ENCODE data around the gene KCTD19.

The KCTD19 gene

GRCh38 chr16:67312719-67313118 is 13.8 kb downstream of the KCTD19 start:
- DNase-seq, result no peak

DNA sequence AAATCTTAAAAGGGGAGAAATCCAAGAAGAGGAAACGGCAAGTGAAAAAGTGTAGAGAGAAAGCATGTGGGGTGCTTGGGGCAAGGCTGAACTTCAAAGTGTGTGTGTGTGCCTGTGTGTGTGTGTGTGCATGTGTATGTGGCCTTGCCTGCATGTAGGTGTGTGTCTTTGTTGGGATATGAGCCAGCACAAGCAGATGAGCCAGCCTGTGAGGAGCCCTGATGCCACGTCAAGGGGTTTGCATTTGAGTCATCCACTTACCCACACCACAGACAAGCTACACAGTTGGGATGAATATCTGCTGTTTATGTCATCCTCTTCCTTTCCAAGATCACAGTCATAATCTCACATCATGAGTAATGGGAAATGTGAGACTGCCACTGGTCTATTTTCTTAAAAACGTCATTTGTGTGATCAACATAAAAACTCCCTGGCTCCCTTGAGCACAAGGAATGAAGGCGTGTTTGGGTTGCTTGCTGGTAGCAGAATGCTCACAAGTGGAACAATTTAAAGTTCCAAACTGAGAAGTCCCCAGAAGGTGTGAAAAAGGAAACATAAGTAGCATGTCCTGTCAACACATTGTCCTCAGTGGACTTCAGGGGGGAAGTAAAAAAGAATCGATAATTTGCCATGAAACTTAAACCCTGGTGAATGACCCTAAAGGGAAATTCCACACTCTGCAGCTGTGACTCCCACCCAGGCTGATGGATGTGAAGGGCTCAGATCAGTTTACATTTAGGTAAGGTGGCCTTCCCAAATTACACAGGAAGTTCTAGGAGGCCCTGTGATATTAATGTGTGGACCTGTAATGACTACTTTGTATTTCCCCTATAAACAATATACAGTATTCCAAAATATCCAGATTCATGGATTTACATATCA is 14.7 kb downstream of the KCTD19 start:
- DNase-seq, result no peak

DNA sequence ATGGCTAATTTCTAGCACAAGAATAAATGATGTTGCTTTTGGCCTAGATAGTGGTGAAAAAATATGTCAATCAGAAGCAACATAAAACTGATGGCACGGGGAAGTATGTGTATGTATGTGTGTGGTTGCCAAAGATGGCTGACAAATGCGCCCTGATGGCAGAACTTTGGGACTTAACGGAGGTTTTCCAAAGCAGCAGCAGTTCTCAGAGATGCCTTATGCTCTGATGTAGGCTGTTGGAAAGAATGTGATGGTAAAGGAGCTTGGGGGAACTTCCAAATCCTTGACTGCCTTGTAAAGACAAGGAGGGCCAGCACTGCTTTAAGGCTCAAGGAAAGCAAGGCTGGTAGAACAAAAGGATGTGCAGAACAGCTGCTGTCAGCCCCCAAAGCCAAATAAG is 16.0 kb downstream of the KCTD19 start:
- no peak for DNase-seq

DNA sequence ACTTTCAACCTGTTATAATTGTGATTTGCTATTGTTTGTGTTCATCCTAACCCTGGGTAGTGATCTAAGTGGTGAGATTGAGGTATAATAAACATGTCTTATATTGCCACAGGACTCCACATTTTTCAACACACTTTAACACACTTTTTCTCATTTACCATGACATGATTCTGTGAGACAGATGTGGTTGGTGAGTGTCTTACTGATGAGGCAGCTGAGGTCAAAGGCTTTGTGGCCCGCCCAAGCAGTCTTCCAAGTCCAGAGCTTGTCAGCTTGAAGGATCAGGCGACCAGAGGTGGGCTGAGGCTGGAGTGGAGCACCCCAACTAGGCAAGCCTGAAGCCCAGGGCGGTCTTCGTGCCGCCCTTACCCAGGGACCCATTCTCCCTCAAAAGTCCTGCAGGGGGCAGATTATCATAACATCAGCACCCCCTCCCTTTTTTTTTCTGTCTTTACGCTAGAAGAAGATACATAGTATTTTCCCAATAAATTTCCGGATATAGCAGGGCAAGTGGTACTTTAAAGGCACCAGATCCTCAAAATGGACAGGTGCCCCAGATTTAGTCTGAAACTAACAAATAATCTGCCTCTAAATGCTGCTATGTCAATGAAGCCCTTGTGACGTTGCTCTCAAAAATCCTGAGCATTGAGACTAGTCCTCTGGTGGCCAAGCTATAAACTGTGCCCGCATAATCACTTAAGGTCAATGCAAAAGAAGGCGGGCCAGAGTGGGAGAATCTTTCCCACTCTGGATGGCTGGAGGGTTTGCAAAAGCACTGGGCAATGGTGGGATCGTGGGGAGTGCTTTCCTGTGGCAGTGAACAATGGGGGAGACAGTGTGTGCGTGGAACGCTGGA is 21.1 kb downstream of the KCTD19 start:
- DNase-seq, result no peak

DNA sequence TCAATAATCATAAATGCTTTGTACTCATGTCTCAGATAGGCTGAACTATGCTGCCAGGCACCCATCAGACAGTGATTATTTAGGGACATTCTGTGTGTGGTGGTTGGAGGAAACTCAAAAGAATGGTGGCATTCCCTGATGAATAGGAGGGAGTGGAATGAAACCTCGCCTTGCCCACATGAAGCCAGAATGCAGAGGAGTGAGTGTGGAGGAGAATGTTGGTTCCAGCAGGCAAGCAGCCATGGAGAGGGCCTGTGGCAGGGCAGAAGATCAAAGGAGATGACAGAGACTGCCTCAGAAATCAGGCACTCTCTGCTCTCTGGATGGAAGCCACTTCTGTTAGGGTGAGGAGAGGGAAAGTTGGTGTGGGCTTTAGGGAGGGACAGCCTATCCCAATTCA is 22.5 kb downstream of the KCTD19 start:
- no peak for DNase-seq

DNA sequence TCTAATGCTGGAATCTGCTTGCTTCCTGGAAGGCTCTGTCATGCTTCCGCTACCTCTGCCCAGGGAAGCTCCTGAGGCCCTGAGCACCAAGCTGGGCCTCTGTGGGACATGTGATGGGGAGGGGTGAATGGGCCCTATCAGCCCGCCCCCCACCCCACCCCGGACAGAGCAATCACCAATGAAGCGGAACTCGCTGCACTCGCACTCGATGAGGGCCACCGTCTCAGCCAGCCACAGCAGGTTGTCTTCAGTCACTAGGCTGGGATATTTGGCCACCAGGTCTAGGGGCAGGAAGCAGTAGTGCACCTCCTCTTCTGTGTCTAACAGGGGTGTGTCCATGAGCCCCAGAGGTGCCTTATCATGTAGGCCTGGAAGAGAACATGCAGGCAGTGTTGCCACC is 23.6 kb downstream of the KCTD19 start:
- DNase-seq, result peak; percentile 5

DNA sequence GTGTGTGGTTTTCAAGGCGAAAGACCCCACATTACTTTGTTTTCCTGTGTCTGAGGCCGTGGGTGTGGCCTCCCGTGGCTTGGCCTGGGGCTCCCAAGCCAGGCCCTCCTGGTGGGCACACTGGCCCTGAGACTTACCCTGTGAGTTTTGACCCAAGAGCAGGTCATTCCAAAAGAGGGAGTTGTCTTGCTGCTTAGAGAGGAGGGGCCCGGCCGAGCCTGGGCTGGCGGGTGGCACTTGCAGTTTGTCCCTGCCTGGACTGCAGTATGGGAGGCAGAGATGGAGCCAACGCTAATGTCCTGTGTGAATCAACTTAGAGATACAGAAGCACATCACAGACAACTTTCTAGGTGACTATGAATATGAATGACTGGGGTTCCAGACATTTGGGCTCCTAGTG is 24.5 kb downstream of the KCTD19 start:
- DNase-seq, result no peak

- no peak for DNase-seq
Measured at GRCh38 chr16:67301080-67301782, 25.3 kb downstream of the KCTD19 start.

DNA sequence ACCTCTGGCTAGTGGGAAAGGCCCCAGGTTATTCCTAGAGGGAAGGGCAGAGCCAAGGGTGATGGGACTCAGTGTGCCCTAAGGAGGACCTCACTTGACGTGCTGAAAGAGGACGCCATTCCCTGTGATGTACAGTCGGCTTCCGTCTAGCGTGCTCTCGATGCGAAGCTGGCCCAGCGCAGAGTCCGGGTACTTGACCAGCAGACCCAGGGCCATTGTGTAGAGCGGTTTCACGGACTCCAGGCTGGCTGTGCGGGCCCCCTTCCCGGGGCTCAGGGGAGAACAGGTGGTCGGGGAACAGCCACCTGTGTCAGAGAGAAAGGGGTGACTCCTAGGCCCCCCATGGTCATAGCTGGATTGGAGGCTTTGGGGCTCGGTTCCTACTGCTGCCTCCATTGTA is 27.3 kb downstream of the KCTD19 start:
- no peak for DNase-seq

DNA sequence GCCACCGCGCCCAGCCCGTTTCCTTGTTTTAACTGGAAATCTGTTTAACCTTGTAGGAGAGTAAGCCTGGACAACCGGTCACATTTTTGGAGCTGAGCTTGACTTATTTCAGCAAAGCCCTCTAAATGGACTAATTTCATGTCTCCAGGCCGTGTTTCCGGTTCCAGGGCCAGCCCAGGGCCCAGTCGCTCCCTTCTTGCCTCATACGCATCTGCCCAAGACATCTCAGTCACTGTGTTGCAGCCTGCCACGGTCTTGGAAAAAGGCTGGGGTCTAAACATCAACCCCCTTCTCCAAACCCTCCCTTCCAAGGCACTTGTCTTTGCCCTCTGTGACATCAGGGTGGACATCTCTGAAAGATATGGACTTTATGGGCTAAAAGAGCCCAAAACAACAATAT is 28.3 kb downstream of the KCTD19 start:
- DNase-seq, result no peak

DNA sequence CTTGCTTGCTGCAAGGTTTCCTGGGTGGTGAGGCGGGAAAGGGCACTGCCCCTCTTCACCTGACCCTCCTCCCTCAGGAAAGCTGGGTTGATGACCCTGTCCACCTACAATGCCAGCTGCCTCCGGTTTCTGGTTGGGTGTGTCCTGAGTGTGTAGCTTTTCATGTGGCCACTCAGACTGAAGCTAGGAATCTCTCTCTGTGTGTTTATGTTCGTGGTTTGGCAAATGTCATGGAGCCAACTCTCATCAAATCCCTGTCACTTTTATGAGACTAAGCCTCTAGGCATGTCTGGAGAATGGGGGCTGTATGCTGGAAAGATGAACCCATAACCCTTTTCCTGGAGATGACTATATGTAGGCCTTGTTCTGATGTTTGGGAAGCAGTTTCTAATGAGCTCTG is 30.1 kb downstream of the KCTD19 start:
- no peak for DNase-seq

- DNase-seq, result no peak
Measured at GRCh38 chr16:67294938-67295361, 31.6 kb downstream of the KCTD19 start.

DNA sequence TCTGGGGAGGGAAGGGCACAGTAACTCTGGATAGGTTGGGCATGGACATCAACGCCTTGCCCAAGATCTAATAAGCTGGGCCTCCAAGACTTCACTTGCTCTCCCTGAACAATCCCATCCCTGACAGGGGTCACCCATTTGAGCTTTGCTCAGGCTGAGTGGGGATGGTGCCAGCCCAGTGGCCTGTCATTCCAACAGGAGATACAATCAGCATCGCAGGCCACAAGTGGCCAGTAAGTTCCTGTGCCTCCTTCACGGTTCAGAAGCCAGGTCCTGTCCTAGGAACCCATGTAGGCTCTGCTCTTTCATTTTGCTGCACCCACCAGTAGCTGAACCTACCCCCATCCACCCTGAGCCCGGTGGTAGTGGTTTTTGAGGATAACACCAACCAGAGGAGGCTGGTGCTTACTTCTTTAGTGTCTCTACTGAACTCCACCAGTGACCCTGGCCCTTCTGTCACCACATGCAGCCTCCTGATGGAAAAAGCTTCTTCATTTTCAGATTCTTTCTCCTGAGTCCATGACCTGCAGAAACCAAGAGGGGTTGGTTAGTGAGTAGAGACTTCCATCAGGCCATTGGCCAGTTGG is 32.3 kb downstream of the KCTD19 start:
- DNase-seq, result no peak

DNA sequence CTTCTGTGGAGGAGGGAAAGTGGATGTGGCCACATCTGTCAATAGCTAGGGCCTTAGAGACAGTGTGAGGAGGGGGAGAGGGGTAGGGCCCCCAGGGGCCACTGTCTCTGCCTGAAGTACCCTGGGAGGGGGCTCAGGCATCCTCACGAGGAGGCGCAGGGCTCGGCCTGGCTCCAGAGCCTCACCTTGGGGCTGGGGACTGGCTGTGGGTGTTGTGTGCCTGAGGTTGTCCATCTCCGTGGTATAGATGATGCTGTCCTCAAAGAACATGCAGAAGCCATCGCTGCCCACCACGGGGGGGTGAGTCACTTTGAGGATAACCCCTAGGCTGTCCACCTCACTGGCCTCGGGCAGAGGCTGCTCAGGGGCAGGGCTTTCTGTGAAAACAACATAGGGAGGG is 35.1 kb downstream of the KCTD19 start:
- no peak for DNase-seq

DNA sequence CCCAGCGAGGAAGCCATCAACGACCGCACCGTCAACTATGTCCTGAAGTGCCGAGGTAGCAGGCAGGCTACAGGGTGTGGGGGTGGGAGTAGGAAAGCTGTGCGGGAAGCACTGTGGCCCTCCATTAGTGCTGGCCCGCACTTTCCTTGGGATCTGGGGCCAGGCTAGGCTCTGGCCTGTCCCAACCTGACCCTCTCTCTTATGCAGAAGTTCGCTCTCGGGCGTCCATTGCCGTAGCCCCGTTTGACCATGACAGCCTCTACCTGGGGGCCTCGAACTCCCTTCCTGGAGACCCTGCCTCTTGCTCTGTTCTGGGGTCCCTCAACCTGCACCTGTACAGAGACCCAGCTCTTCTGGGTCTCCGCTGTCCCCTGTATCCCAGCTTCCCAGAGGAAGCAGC is 38.6 kb downstream of the KCTD19 start:
- no peak for DNase-seq

- no peak for DNase-seq
Measured at GRCh38 chr16:67286441-67287235, 39.9 kb downstream of the KCTD19 start.

- peak; percentile 87 for DNase-seq
Measured at GRCh38 chr16:67284699-67285646, 41.6 kb downstream of the KCTD19 start.

- DNase-seq, result peak; percentile 31
Measured at GRCh38 chr16:67283826-67284555, 42.5 kb downstream of the KCTD19 start.

DNA sequence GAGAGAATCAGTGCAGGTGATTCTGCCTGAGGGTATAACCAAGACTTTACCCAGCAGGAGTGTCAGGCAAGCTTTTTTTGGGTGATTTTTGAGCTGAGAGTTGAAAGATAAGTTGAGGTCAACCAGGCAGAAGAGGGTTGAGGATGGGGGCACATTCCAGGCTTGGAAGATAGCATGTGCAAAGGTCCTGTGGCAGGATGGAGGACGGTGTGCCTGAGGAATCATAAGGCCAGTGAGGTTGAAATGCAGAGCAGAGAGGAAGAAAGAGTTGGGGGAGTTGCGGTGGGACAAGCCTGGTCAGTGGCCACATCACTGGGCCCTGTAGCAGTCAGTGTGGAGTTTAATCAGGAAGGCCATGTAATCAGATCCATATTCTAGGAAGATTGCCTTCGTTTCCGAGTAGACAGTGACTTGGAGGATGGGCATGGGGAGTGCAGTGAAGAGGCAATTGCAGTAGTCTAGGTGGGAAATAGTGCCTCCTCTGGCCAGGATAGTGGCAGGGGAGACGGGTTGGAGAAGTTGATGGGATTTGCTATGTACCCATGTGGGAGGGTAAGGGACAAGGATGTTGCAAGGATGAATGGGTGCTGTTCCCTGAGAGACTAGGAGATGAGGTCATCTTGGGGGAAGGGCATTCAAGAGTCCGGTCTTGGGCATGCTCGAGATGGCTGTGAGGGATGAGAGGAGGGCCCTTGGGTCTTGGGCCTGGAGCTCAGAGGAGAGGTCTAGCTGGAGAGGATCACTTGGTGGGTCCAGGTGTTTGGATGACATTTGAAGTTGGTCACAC is 43.3 kb downstream of the KCTD19 start:
- no peak for DNase-seq
